Mesodermal cell (in vitro differentiated cells): ENCODE results near the gene RAB4A.

Source experiments
- H3K27ac ChIP-seq: 2 replicates; pipeline ENCODE4 v1.7.0; 2013; ENCODE audit warnings: mild to moderate bottlenecking, low read depth, low read length, moderate library complexity; ENCODE audit not compliant: severe bottlenecking
- H3K36me3 ChIP-seq: 2 replicates; pipeline ENCODE4 v1.7.1; 2013; ENCODE audit warnings: mild to moderate bottlenecking, low read length, moderate library complexity; ENCODE audit not compliant: control insufficient read depth, insufficient read depth
- H3K4me1 ChIP-seq: one replicate; pipeline ENCODE4 v1.7.1; 2013; ENCODE audit warnings: mild to moderate bottlenecking, low read length; ENCODE audit not compliant: insufficient read depth, control insufficient read depth, poor library complexity, severe bottlenecking
- H3K4me3 ChIP-seq: 2 replicates; pipeline ENCODE4 v1.7.0; 2013; ENCODE audit warnings: low read length, control low read depth, mild to moderate bottlenecking; ENCODE audit not compliant: insufficient read depth, poor library complexity, severe bottlenecking; ENCODE audit errors: extremely low read depth
- H3K9me3 ChIP-seq: 2 replicates; pipeline ENCODE4 v1.7.1; 2013; ENCODE audit warnings: mild to moderate bottlenecking, low read length, moderate library complexity; ENCODE audit not compliant: control insufficient read depth
- WGBS, 2 experiments: methylation state at CpG; one replicate each; pipeline ENCODE4 v1.1.5; 2013; ENCODE audit warnings: missing lambda C conversion rate in 2 of 2; ENCODE audit not compliant: insufficient coverage in 2 of 2; 5-methylcytosine and 5-hydroxymethylcytosine counted together

RAB4A gene

DNA sequence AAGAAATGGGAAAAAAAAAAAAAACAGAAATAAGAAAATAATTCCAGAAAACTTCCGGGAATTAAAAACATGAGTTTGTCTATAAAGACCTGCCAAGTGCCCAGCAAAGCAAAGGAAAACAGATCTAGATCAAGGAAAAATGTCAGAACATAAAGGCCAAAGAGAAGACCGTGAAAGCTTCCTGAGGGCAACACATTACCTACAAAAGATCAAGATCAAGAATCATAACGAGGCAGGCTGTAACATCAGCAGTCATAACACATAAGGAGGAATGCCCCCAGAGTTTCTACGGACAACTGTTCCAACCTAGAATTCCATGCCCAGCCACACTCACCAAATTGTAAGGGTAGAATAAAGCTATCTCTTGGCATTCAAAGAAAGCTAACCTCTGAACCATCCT is 68.2 kb downstream of the RAB4A start:
- WGBS, 2 experiments = 90 to 100% methylated on average over 1 to 4 of the region's 4 CpGs
- Histone ChIP-seq H3K27ac (no peak overlapping the region), H3K9me3 (peaks cover 3% of the 10 kb centered on the region), H3K4me1 (peaks cover 10% of the 10 kb centered on the region), H3K36me3 (peaks cover 5% of the 10 kb centered on the region), H3K4me3 (no peak overlapping the region)

DNA sequence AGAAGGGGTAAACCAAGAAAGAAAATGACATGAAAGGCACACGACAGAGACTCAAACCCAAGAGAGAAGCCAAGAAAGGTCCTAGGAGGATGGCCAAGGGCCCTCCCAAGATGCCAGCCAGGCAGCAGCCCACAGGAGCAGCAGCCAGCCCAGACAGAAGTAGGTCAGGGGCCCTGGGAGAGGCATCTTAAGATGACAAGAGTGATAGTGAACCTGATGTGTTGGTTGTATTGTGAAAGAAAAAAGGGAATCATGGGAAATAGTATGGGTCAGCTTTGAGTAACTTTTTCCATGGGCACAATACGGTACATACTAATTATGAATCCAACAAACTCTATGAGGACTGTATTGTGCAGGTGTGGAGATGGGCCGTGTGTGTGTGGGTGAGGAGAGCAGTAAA is 68.6 kb downstream of the RAB4A start:
- Histone ChIP-seq H3K4me1 (peaks cover 10% of the 10 kb centered on the region), H3K27ac (no peak overlapping the region), H3K36me3 (peaks cover 4% of the 10 kb centered on the region), H3K4me3 (no peak overlapping the region), H3K9me3 (peaks cover 3% of the 10 kb centered on the region)
- WGBS, 2 experiments = 91 to 100% methylated on average over 1 of the region's 3 CpGs

DNA sequence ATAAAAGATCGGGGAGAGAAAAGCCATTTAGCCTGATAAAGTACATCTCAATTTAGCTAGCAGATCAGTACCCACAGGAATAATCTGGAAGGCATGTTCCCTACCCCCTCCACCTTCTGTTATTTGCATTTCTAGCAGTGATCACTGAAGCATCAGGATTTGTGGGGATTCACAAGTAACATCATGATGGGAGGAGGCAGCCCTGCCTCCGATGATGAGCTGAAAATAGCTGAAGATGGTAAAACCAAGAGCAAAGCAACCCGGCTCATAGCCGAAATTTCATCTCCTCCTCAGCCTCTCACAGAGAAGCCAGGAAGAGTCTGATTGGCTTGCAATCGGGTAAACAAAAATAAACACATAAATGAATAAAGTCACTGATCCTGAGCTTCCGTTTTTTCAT is 69.6 kb downstream of the RAB4A start:
- Histone ChIP-seq H3K9me3 (no peaks in the 10 kb centered on the region), H3K4me1 (peaks cover 3% of the 10 kb centered on the region), H3K27ac (no peak overlapping the region), H3K36me3 (no peaks in the 10 kb centered on the region), H3K4me3 (no peak overlapping the region)
- 90% methylated on average over 5 to 6 of the region's 6 CpGs for WGBS, 2 experiments

DNA sequence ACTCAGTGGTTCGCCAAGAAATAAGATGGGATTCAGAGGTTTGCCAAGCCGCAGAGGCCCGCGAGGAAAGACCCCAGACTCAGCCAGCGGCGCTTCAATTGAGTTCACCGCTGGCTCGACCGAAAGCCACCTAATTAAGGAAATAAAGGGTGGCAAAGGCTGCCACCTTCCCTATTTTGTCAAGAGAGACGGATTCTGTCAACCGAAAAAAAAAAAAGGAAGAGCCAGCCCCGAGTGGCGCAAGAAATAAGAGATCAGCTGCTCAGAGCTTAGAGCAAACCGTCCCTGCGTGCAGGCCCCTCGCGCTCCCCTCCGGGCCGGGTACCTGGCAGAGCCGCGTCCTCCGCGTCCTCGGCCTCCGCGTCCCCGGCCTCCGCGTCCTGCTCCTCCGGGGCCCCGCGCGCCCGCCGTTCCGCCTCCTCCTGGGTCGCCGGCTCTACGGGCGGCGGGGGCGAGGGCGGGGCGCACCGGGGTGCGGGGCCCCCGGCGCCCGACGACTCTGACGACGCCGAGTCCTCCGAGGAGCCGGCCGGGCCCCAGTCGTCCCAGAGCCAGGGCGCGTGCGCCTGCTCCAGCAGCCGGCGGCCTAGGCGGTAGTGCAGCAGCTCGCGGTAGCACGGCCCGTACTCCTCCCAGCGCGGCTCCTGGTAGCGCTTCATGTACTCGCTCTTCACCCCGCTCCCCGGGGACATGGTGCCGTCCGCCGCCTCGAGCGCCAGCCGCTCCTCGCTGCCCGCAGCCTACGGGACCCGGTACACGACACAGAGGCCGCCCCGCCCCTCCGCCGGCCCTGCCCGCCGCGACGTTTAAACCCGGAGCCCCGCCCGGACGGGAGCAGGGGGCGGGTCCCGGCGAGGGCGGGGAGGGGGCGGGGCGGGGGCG is 71.1 kb downstream of the RAB4A start:
- H3K36me3 ChIP-seq = no peaks in the 10 kb centered on the region
- peaks cover 3% of the 10 kb centered on the region for H3K4me1 ChIP-seq
- peak overlapping the region; percentile 60 for H3K4me3 ChIP-seq
- WGBS, 2 experiments = 0 to 1% methylated on average over 72 to 80 of the region's 103 CpGs
- no peaks in the 10 kb centered on the region for H3K9me3 ChIP-seq
- peak overlapping the region; percentile 52 for H3K27ac ChIP-seq

DNA sequence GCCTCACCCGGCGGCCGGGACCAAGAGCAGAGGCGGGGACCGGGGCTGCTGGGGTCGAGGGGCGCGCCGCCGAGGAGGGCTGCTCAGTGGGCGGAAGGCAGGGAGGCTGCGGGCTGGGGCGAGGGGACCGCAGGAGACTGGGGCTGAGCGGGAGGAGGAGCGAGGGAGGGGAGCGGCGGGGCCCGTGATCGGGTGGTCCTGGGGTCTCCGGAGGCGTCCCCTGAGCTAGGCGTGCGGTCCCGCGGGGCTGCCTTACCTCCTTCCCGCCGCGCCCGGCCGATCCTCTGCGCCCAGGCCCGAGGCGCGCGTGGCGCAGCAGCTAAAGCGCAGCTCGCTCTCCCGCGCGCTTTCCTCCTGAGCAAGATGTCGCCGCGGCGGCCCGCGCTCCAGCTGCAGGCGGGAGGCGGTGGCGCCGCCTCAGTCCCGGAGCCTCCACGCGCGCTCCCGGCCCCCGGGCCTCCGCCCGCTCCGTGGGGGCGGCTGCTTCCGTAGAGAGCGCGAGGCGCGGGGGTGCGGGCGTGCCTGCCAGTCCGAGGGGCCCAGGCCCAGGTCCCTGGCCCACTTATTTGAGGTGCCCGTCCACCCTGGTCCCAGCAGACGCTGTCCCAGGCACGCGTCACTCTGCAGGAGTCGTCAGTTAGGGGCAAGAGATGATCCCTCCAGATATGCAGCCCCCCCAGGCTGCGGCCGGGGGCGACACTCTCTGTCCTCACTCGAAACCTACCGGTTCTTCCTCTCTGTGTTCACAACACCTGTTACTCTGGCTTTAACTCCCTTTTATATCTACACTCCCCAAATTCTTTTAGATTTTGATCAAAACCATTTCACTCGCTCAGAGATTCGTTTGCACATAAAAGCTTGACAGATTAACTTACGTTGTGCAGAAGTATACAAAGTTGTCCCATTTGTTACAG is 72.0 kb downstream of the RAB4A start, which contains the start of gene CCSAP:
Gene CCSAP, minus strand, starts transcription at position 392 of the 914 bp plus-strand sequence. CDS start 582 bp downstream, outside the sequence.
- WGBS, 2 experiments = 1% methylated on average over 57 to 68 of the region's 83 CpGs
- Histone ChIP-seq H3K4me1 (peaks cover 3% of the 10 kb centered on the region), H3K9me3 (no peaks in the 10 kb centered on the region), H3K36me3 (no peaks in the 10 kb centered on the region), H3K4me3 (peak within 1 kb of the TSS; percentile 60), H3K27ac (peak within 1 kb of the TSS; percentile 52)

DNA sequence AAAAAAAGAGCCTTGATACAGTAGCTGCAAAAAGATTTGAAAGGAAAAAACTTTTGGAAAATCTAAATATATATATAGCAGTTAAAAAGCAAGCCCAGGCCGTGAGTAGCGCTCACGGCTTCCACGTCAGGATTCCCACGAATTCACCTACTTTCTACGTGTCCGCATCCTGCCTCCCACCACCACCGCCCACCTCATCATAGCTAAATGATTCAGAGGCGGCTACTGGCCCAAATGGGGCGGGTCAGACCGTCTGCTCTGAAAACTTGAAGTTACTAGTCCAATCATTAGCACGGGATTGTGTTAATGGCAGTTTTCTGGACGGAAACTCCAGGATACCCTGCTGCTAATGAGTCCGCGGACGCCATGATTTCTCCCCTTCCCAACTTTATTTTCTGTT is 73.2 kb downstream of the RAB4A start:
- H3K36me3 ChIP-seq = no peaks in the 10 kb centered on the region
- 94 to 97% methylated on average over 8 to 11 of the region's 16 CpGs for WGBS, 2 experiments
- H3K9me3 ChIP-seq = no peaks in the 10 kb centered on the region
- H3K4me3 ChIP-seq = no peak overlapping the region
- H3K4me1 ChIP-seq = peaks cover 3% of the 10 kb centered on the region
- H3K27ac ChIP-seq = no peak overlapping the region

DNA sequence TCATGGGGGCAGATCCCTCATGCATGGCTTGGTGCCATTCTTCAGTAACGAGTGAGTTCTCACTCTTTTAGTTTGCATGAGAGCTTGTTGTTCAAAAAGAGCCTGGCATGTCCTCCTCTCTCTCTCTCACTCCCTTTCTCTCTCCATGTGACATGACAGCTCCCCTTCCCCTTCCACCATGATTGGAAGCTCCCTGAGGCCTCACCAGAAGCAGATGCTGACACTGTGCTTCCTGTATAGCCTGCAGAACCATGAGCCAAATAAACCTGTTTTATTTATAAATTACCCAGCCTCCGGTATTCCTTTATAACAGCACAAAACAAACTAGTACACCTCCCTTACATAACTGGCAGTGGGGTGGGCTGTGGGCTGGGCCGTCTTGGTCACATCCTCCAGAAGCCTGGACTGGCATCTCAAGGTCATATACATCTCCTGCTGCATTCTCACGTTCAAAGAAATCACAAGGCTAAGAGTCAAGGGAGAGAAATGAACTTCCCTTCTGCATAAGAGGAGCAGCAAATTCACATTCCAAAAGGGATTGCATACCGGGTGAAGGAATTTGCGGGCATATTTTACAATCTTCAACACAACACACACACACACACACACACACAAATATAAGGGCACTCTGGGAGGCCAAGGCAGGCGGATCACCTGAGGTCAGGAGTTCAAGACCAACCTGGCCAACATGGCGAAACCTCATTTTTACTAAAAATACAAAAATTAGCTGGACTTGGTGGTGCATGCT is 74.2 kb downstream of the RAB4A start:
- no peaks in the 10 kb centered on the region for H3K36me3 ChIP-seq
- WGBS, 2 experiments = 94 to 96% methylated on average over 5 to 6 of the region's 8 CpGs
- no peak overlapping the region for H3K4me3 ChIP-seq
- H3K9me3 ChIP-seq = no peaks in the 10 kb centered on the region
- H3K27ac ChIP-seq = no peak overlapping the region
- H3K4me1 ChIP-seq = peaks cover 3% of the 10 kb centered on the region

DNA sequence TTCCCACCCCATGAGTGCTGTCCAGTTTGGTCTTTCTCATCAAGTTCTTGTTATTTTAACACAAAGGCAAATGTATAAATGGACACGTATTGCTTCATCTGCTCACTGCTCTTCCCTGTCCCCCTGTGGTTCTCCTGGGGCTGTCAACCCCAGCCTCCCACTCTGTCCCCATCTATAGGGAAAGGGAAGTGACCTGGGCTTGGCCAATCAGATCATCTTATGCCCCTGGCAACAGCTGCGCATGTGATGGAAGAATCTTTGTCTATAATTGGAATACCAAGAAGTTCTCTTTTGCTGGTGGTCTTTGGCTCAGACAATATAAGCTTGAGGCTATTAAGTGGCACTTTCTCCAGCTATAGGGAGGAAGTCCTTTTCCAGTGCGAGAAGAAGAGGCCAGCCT is 76.6 kb downstream of the RAB4A start:
- Histone ChIP-seq H3K4me1 (peaks cover 3% of the 10 kb centered on the region), H3K4me3 (no peak overlapping the region), H3K27ac (no peak overlapping the region), H3K36me3 (no peaks in the 10 kb centered on the region), H3K9me3 (no peaks in the 10 kb centered on the region)
- 85 to 100% methylated on average over 2 of the region's 3 CpGs for WGBS, 2 experiments

DNA sequence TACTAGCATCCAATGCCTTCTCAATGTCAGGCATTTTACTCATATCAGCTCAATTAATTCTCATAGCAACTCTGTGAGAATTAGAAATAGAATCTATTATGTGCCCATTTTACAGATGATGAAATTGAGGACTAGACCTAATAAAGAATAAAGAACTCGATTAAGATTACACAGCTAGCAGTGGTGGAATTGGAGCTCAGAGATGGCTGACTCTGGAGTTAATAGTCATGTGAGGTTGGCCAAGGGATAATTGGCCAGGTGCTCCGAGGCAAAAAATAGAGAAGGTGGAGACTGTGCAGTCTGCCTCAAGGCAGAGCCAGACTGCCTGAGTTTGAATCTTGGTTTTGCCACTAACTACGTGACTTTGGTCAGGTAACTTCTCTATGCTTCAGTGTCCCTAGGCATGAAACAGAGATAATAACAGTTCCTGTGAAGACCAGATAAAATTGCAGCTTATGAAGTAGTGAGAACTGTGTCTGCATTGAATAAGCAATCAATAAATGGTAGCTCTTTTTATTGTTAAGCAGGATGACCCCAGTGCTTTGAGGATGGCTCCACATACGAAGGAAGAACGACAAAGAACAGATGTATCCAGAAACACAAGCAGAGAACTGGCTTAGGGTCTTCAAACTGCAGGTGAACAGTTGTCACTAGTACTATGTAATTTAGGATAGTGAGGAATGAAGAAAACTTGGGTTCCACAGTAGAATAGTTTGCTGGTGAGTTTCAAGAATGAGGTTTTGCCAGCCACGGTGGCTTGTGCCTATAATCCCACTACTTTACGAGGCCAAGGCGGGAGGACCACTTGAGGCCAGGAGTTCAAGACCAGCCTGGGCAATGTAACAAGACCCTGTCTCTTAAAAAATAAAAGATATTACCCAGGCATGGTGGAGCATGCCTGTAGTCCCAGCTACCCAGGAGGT is 78.8 kb downstream of the RAB4A start:
- Histone ChIP-seq H3K9me3 (peaks cover 8% of the 10 kb centered on the region), H3K27ac (no peak overlapping the region), H3K4me1 (no peaks in the 10 kb centered on the region), H3K36me3 (no peaks in the 10 kb centered on the region), H3K4me3 (no peak overlapping the region)
- 93 to 98% methylated on average over 6 to 8 of the region's 8 CpGs for WGBS, 2 experiments
